SK-N-SH (cell line): Measurements from ENCODE around the gene UBR2.

Experiments
- CTCF ChIP-seq: fragments of 200-600 bp; sonication (generic); IDR thresholded peaks from 2 replicates; pipeline ENCODE4 v1.6.1; 2017; ENCODE audit warnings: antibody characterized with exemption, mild to moderate bottlenecking, moderate library complexity
- IRF3 ChIP-seq: fragments of 150-350 bp; IDR thresholded peaks from 2 replicates; pipeline ENCODE4 v1.6.1; 2016; ENCODE audit warnings: mild to moderate bottlenecking, low read depth, low read length
- JUND ChIP-seq: IDR thresholded peaks from 2 replicates; pipeline ENCODE4 v1.4.0; 2012
- RAD21 ChIP-seq: IDR thresholded peaks from 2 replicates; pipeline ENCODE4 v1.6.1; 2012; ENCODE audit warnings: mild to moderate bottlenecking, low read length
- YY1 ChIP-seq: IDR thresholded peaks from 2 replicates; pipeline ENCODE4 v1.4.0; 2012; ENCODE audit warnings: low read depth, mild to moderate bottlenecking

- TF ChIP-seq YY1: no peak
- no peak for TF ChIP-seq CTCF
- no peak for TF ChIP-seq IRF3
- no peak for TF ChIP-seq JUND
- TF ChIP-seq RAD21: no peak
Observed at GRCh38 chr6:42619963-42620362, 56.1 kb downstream of the UBR2 start.
